G401.6 (cell line): ENCODE measurements around the gene ALDH1A2.
"Not testable (repeated sequence)": the region's sequence is repeated elsewhere in the genome, so short reads cannot be mapped to it uniquely, and the experiment has no call there.

Experiments used
- FAIRE-seq: peaks from 2 replicates; lab custom pipeline; 2012; peaks lifted over from hg19 to GRCh38; lab: Jason Lieb, UNC

ALDH1A2 gene

DNA sequence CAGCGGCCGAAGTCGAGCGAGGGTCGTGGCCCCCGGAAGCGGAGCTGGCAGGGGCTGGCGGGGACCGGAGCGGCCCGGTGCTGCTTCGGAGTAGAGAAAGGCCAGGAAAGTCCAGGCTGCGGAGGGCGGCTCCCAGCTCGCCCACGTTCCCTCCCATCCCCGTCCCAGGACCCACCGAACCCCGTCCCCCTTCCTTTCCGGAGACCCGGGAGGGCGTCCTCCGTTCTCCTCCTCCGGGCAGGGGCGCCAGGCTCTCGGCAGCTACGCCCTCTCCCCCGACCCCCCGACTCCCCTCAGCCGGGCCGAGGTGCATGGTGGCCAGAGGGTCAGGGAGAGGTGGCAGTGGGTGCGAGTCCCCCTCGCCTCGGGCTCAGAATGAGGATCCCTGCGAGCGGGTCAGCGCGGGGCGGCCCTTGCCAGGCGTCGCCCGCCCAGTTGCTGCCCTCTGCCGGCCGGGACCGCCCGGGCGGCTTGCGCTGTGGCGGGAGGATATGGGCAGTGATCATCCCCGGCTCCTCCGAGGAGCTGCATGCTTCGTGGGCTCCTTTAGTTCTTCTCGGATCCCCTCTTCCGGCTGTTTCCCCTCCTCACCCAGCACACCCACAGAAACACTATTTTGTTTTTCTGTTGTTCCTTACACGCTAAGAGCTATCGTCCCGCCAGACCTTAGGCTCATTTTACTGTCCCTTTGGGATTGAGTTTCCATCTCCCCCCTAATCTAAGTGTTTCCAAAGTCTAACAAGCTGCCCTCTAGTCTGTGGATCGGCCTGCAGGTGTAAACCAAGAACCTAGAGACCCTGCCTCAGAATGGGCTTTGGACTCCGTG is 744 bp upstream of the ALDH1A2 start:
- no peak for FAIRE-seq

DNA sequence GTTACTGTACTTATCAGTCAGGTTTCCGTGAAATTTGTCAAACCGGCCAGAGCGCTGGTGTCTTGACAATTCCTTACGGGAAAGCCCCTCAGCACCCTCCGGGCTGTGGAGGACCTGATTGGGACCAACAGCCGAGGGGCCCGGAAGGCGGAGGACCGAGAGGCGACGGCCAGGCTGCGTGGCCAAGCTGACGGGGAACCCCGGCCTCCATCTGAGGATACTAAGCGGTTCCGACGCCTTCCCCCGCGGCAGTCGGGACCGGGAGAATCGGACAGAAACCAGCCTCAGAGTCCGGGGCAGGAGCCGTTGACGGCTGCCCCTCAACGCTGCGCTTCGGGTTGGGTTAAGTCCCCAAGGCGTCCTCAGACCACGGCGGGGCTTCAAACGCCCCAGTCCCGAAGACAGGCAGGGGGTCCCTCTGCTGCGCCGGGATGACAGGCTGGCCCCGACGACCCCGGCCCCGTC is 499 bp downstream of the ALDH1A2 start:
- FAIRE-seq = no peak

GRCh38 chr15:58064082-58064979 is 1.2 kb downstream of the ALDH1A2 start:
- no peak for FAIRE-seq

- no peak for FAIRE-seq
Measured at GRCh38 chr15:58063614-58064013, 1.9 kb downstream of the ALDH1A2 start.

DNA sequence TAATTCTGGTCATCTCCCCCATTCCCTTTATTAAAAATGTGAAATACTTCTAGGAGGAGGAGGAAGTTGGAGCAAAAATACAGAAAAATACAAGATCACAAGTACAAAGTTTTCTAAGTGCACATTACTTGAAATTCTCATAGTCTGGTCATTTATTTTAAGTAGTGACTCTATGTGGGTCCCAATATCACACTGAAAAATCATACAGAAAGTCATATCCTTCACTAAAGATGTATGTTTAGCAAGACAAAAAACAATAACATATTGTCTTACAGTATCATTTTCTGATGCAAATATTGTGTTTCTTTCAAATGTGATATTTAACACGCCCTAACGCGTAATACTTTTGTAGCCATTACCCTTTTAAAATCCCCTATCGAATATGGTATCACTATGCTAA is 2.5 kb downstream of the ALDH1A2 start:
- no peak for FAIRE-seq

DNA sequence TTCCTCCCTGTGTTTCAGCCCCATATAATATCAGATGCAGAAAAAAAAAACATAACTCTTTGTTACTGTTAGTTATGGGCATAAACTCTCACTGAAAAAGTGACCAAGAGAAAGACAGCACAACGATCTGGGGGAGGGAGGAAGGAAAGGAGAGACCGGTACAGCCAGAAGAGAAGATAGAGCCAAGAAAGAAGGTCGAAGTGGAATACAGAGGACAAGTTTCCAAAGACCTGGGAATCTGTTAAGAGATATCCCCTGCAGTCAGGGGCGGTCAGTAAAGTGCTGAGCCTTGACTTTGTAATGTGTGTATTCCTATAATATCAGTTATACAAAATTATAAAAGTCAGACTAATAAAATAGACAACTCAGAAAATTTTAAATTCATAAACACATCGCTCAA is 3.3 kb downstream of the ALDH1A2 start:
- FAIRE-seq = no peak

DNA sequence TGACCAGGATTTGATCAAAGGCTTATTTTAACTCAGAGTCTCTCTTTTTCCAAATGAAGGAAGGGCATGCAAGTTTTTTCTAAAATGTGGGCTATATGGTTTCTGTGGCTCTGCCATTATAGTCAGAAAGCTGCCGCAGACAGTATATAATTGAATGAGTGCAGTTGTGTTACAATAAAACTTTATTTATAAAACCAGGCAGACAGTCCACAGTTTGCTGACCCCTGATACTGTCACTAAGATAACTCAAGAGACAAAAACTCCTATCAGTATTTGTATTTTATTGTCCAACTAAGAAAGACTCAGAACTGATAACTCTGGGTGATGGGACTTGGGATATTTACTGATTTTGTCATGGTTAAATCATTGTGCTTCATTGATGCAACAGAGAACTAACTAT is 4.9 kb downstream of the ALDH1A2 start:
- no peak for FAIRE-seq

GRCh38 chr15:58058729-58059128 is 6.8 kb downstream of the ALDH1A2 start:
- no peak for FAIRE-seq

DNA sequence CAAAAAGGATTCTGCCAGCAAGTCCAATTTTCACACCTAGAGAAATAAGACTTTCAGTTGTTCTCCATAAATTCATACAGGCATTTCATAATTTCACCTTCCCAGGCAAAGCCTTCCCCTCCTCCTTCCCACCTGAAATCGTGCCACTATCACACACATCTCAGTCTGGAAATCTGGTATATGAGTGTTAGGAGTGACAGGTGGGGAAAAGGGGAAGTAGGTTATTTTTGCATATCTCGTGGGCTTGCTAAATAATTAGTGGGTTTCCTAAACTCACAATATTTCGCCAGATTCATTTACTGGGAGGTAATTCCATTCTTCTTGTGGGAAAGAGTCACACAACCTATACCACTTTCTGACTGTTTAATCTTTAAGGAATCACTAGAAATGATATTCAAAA is 7.4 kb downstream of the ALDH1A2 start:
- FAIRE-seq = no peak

- no peak for FAIRE-seq
Measured at GRCh38 chr15:58057559-58057958, 8.0 kb downstream of the ALDH1A2 start.

GRCh38 chr15:58056015-58056414 is 9.5 kb downstream of the ALDH1A2 start:
- FAIRE-seq = no peak

DNA sequence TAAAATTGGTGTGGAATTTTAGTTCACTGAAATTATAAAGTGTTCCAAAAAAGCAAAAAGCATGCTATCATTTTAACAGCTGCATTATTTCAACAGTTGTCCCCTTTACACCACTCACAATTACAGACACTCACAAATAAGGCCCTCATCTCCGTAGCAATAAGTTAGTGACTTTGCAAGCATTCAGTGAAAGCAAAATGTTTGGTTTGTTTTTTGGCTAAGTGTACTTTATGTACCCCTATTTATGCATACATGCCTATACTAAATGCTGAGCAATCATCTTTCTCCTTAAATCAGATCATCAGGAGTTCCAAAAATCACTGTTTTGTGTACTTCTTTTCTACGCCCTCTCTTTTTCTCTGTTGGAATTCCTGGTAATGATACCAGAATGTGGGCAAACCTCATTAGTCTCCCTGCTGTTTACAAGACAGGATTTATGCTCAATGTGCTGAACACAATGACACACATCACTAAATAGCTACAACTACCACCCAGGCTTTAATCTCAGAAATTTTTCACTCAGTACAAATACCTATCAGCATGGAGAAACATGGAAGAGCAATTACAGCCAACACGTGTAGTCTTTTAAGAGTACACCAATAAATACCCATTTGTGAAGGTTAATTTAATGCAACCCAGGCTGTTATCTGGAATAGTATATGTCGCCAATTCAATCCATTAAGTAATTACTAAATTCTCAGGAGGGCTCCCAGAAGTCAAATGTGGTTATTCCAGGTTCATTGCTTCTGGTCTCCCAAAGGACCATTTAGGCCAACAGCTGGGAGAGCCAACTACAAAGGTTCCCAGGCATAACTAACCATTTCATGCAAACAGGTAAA is 12.0 kb downstream of the ALDH1A2 start:
- no peak for FAIRE-seq

- no peak for FAIRE-seq
Measured at GRCh38 chr15:58052334-58052733, 13.2 kb downstream of the ALDH1A2 start.

DNA sequence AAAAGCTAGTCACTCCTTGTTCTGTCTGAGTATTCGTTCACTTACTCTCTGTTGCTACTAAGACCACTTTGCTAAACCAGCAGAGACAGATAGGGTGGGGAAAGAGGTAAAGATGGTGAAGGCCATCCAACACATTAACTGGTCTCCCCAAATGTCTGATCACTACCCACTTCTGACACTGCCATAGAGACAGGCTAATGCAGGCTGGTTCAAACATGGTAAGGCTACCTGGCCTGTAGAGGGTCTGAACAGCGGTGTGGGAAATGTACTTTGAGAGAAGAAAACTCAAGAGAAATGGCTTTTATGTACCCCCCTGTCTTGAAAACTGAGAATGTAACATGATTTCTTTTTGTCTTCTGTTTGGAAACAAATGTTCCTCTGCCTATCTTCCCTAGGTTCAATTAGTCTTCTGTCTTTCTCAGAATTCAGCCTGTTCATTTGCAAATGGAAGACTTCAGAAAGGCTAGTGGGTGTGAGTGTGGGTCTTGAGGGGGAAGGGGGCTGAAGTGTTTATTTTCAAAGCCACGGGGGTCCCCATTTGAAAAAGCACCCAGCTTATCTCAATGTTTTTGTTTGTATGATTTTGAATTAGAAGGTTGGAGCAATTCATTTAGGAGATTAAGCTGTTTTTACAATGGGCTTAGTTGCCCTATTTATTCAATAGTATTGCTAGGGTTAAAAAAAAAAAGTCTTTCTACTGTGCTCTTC is 15.8 kb downstream of the ALDH1A2 start:
- FAIRE-seq = no peak

DNA sequence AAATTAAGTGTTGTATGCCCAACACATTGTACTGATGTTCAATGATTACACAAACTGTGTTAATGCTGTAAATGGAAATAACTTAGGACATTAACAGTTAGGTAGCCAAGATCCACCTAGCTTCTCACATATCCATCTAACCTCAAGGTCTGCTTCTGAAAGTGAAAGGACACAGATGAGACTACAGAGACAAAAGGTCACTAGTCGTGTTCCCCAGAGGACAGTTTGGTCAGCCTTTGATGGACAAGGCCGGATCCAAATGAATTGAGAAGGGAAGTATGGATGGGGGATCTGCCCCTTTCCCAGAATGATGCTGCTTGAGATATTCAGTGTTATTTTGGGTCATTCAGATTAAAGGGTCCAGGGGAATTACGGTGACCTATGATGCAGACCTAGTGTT is 17.2 kb downstream of the ALDH1A2 start:
- no peak for FAIRE-seq

DNA sequence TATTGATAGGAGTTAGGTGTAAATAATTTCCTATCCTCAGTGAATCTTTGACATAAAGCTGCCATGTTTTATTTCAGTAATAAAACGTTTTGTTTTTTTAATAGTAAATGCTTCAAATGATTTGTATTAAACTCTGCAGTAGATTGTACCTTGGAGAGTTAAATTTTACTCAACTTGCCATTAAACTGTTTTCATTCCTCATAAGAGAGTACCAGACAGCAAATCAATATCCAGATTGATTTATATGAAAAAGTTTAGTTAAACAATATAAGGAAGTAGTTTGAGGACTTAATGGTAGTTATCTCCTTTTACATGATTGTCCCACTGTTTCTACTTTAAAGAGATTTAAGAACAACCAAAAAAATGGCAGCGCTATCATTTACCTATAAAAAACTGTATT is 18.4 kb downstream of the ALDH1A2 start:
- FAIRE-seq = no peak

GRCh38 chr15:58046467-58046866 is 19.0 kb downstream of the ALDH1A2 start:
- FAIRE-seq = no peak

GRCh38 chr15:58045376-58045775 is 20.1 kb downstream of the ALDH1A2 start:
- not testable (repeated sequence) for FAIRE-seq

- no peak for FAIRE-seq
Measured at GRCh38 chr15:58044551-58044950, 21.0 kb downstream of the ALDH1A2 start.

DNA sequence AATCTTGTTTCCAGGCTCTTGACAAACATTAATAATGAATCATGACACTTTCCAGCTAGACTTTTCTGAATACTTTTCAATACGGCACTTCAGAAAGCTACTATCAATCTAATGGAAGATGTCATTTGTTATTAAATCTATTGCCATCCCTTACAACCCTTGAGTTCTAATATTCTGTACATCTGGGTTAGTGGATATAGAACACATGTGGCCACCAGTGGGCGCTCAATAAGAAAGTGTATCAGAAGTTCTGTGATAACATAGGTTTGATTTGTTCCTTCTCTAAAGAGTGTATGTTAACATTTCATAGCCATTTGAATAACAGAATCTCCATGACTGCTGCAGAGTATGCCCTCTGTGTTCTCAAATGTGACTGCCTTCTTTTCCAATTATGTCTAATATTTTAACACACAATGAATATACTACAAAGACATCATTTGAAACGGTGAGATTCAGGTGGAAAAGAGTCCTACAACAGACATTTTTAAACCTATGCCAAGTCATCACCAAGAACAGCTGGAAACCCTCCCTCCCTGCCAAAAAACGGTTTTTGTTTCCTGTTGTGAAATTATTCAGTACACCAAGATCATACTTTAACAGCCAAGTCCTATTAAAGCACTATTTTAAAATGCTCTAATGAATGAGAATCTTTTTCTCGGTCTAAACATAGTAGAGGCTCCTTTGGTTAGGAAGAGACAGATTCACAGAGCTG is 22.2 kb downstream of the ALDH1A2 start:
- peak; percentile 8 for FAIRE-seq

- no peak for FAIRE-seq
Measured at GRCh38 chr15:58042006-58042405, 23.5 kb downstream of the ALDH1A2 start.
